ENCODE results near the gene KCNE3.

KCNE3 gene

GRCh38 chr11:74471668-74472429 is 4.5 kb upstream of the KCNE3 start:
- TF ChIP-seq CTCF (IDR thresholded peaks at IDR 0.05; ENCODE audit: control insufficient read depth, extremely low read depth, insufficient read depth) = no peak
- no peak overlapping the region for H3K4me3 ChIP-seq (ENCODE audit: low read depth, low read length)
- DNase-seq (ENCODE audit: low read depth) = no peak

- TF ChIP-seq CTCF (IDR thresholded peaks at IDR 0.05; ENCODE audit: control insufficient read depth, extremely low read depth, insufficient read depth) = no peak
Measured at GRCh38 chr11:74471037-74471436, 3.7 kb upstream of the KCNE3 start.

GRCh38 chr11:74470526-74470925 is 3.2 kb upstream of the KCNE3 start:
- TF ChIP-seq CTCF (IDR thresholded peaks at IDR 0.05; ENCODE audit: control insufficient read depth, extremely low read depth, insufficient read depth) = no peak
- no peak for DNase-seq (ENCODE audit: low read depth)
- no peak overlapping the region for H3K4me3 ChIP-seq (ENCODE audit: low read depth, low read length)

More at GRCh38 chr11:74471037-74471436, 3.7 kb upstream of the KCNE3 start:
- H3K4me3 ChIP-seq (ENCODE audit: low read depth, low read length) = no peak overlapping the region
- no peak for DNase-seq (ENCODE audit: low read depth)

DNA sequence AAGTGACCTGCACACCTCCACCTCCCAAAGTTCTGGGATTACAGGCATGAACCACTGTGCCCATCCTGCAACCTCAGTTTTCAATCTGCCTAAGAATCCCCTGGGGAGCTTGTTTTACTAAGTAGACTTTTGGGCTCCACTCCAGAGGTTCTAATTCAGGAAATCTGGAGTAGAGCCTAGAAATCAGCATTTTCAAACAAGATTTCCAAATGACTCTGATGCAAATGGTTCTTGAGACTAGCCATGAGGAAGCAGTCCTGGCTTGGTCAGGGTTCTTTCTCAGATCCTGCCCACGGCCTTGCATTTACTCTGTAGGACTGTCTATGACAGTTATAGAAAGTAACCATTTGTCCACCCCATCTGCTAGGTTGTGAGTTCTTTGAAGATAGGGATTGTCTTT is 1.6 kb upstream of the KCNE3 start:
- no peak for DNase-seq (ENCODE audit: low read depth)
- H3K4me3 ChIP-seq (ENCODE audit: low read depth, low read length) = no peak overlapping the region
- no peak for TF ChIP-seq CTCF (IDR thresholded peaks at IDR 0.05; ENCODE audit: control insufficient read depth, extremely low read depth, insufficient read depth)

DNA sequence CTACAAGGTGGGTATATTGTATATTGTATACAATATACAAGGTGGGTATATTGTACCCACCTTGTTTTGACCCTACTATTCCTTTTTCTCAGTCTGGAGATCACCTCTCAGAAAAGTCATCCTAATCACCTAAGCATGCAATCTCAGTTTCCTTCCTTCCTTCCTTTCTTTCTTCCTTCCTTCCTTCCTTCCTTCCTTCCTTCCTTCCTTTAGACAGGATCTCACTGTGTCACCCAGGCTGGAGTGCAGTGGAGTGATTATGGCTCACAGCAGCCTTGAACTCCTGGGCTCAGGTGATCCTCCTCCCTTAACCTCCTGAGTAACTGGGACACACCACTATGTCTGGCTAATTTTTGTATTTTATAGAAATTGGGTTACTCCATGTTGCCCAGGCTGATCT is 1.2 kb upstream of the KCNE3 start:
- no peak overlapping the region for H3K4me3 ChIP-seq (ENCODE audit: low read depth, low read length)
- no peak for TF ChIP-seq CTCF (IDR thresholded peaks at IDR 0.05; ENCODE audit: control insufficient read depth, extremely low read depth, insufficient read depth)
- no peak for DNase-seq (ENCODE audit: low read depth)

DNA sequence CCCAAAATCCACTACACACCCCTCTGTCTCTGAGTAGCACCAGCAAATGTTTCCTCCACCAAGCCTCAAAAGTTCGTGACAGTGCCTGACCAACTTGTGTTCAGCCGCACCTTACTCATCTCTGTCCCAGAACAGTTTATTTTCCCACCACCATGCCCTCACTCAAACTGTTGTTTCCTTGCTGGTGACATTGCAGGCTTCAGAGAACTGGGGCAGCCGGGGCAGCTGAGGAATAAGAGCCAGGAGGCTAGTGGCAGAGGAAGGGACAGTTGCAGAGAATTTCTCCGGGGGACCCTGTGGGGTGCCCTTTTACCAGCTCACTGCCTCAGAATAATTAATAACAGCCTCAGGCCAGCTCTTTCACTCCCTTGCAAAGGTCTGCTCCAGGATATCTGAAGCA is 709 bp upstream of the KCNE3 start:
- TF ChIP-seq CTCF (IDR thresholded peaks at IDR 0.05; ENCODE audit: control insufficient read depth, extremely low read depth, insufficient read depth) = no peak
- no peak for DNase-seq (ENCODE audit: low read depth)
- no peak overlapping the region for H3K4me3 ChIP-seq (ENCODE audit: low read depth, low read length)

DNA sequence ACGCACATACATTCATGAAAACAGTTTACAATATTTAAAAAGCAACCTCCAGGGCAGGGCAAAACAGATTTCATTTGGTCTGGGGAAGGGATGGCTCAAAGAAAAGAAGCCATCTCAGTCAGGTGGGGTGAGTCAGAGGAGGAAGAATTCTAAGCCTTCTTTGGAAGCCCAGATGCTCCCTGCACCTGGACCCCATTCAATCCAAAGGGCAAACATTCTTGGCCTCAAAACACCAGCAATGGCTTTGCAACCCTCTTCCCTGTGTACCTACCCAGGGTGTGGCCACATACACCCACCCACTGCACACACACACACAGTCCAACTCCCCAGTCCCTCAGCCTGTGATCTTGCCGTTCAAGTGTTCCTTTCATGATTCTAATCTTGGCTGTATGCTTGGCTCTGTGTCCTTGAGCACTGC is 2.0 kb downstream of the KCNE3 start:
- no peak overlapping the region for H3K4me3 ChIP-seq (ENCODE audit: low read depth, low read length)
- no peak for TF ChIP-seq CTCF (IDR thresholded peaks at IDR 0.05; ENCODE audit: control insufficient read depth, extremely low read depth, insufficient read depth)
- no peak for DNase-seq (ENCODE audit: low read depth)

All from LNCaP clone FGC (cell line).